Subcutaneous adipose tissue (tissue), 4 donors: ENCODE measurements around the gene POLE4. TPM values are rescaled to one million over a fixed set of nuclear protein-coding genes. Genes with fewer than 3 reads are reported as not detected.

ENCODE experiments used
- CTCF ChIP-seq: fragments of 450-650 bp; IDR thresholded peaks from one replicate; pipeline ENCODE4 v1.5.1; 2016; ENCODE audit warnings: low read depth, mild to moderate bottlenecking, control low read depth, antibody characterized with exemption, moderate library complexity
- total RNA-seq, 4 donors: library from RNA; depleted of rRNA; stranded (reverse); fragments of >200 nt; gene quantifications; one replicate each; pipeline ENCODE4 v1.1.0, GENCODE V29; 2016

POLE4 gene
- total RNA-seq, 4 donors from 2014 or later, result 22.4 to 45.5 (median 32.6) TPM

GRCh38 chr2:74954500-74954874, 4.0 kb upstream of the POLE4 start:
- TF ChIP-seq CTCF, result no peak

GRCh38 chr2:74957886-74958273, 563 bp upstream of the POLE4 start:
- no peak for TF ChIP-seq CTCF

GRCh38 chr2:74959106-74959751, 786 bp downstream of the POLE4 start:
- no peak for TF ChIP-seq CTCF

GRCh38 chr2:74966887-74967286, 8.4 kb downstream of the POLE4 start:
- TF ChIP-seq CTCF, result no peak

- no peak for TF ChIP-seq CTCF
Measured at GRCh38 chr2:74975016-74975415, 16.6 kb downstream of the POLE4 start.

- TF ChIP-seq CTCF, result no peak
Measured at GRCh38 chr2:74979844-74980243, 21.4 kb downstream of the POLE4 start.

GRCh38 chr2:74982577-74982976, 24.1 kb downstream of the POLE4 start:
- TF ChIP-seq CTCF, result no peak
